GM18517 (cell line): Measurements from ENCODE around the gene RGS19.
A peak's percentile ranks its signal among the peaks of the same experiment; 100 is the strongest.

Source experiments
- ATAC-seq: cut with Tn5 transposase; IDR thresholded peaks from one replicate; pipeline ENCODE4 v1.9.1; 2021; ENCODE audit warnings: mild to moderate bottlenecking, moderate library complexity; ENCODE audit not compliant: unreplicated experiment

Gene RGS19

DNA sequence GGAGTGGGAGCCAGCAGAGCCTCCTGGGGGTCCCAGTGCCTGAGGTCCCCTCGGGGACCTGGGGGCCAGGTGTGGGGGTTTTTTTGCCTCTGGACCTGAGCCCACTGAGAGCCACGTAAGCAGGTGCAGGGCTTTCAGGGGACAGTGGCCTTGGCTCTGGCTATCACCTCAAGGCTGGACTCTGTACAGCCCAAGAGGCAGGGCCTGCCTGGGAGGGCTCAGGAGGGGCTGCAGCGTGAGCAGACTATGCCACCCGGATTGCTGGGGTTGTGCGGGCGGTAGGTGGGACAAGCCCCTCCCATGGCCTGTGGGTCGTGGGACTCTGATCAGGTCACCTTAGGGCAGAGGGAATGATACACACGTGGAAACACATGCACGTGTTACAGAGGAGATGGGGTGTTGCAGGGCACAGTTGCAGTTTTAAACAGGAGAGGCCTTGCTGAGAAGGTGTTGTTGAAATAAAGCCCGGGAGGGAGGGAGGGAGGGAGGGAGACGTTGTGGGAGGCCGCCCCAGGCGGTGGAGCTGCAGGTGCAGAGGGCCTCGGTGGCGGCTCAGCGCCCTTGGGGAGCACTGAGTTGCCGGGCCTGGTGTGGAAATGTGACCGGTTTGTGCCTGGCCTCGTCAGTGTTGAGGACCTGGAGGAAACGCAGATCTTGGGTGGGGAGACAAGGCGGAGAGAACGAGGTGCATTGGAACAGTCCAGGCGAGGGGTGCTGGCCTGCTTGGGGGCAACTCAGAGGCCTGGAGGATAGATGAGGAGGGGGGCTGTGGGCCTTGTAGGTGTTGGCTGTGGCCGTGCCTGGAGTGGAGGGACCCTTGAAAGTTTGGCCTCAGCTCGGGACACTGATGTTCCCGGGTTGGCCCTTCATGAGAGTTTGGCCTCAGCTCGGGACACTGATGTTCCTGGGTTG lies 14.0 kb downstream of the RGS19 start:
- no peak for ATAC-seq

DNA sequence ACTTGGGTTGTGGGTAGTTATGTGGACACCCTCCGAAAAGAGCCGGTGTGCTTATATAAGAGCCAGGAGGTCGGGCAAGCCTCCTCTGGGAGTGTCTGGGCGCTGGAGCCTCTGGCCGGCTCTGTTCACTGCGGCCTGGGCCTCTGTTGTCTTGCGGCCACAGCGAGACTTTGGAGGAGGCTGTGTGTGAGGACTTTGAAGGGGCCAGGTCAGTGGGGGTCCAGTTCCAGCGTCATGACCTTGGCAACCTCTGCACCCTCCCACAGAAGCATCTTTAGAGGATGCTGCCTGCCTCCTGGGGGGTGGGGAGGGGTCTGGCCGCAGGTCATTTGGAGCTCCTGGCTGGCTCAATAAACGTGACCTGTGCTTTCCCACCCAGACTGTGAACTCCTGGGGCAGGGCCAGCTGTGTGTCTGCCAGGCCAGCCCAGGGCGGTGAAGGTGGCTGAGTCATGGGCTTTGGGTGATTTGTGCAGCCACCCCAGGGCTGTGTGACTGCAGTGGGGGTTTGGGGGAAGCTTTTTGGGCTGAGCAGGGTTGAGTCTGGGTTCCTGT lies 15.1 kb downstream of the RGS19 start:
- no peak for ATAC-seq

DNA sequence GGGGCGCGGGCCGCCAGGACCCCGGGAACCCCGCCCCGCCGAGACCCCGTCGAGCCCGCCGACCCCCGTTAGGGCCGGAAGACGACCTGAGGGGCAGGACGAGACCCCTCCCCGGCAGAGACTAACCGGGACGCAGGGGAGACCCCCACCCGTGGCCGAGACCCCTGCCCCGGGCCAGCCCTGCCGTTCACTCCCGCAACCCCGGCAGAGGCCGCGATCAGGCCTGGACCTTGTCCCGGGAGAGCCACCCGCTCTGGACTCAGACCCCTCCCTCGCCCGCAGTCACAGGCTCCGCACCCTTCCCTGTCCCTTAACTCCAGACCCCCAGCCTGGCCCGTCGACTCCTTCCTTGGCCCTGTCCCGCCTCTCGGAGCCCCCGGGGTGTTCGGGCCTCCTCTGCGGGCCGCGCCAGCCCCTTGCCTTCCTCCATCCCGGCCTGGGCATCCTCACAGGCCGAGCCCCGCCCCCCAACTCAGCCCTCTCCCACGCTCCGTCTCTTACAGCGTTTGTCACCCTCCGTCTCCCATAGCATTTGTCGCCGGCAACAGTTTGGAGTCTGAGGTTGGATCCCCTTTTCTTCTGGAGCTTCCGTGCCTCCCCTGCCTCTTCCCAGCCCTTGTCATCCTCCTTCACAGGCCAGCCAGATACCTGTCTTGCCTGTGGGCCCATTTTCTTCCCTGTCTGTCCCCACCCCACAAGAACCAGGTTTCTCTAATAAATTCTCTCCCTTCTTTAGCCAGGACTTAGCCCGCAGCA lies 15.8 kb downstream of the RGS19 start:
- ATAC-seq, result no peak

DNA sequence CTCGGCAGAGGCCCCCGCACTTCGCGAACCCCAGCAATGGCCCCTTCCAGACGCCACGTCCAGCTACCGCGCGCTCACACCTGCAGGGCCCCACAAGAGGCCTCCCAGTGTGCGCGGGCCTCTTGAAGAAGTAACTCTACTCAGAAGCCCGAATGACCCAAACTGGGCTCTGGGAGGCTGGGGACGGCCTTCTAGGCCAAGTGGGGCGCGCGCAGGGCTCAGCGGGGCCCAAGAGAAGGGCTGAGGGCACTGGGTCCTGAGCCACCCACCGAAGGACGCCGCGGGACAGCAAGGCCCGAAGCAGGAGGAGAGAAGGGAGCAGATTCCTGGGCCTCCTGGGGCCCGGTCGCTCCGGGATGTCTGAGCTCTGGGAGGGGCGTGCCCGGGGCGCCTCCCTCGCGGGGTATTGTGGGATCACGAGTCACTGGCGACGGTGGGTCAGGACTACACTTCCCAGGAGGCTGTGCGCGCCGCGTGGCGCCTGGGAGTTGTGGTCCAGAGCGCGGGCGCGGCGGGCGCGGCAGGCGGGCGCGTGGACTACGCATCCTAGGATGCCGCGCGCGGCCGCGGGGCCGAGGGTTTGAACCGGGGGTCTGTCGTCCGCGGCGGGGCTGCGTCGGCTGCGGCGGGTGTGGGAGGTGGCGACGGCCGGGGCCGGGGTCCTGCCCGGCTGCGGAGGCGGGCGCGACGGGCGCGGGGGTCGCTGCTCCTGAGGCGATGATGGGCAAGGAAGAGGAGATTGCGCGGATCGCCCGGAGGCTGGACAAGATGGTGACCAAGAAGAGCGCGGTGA lies 16.5 kb downstream of the RGS19 start, which contains the start of gene TCEA2:
Gene TCEA2, plus strand, starts transcription at position 603 of the 793 bp plus-strand sequence. Its CDS starts 115 bp downstream, at position 718.
- peak; percentile 72 for ATAC-seq

DNA sequence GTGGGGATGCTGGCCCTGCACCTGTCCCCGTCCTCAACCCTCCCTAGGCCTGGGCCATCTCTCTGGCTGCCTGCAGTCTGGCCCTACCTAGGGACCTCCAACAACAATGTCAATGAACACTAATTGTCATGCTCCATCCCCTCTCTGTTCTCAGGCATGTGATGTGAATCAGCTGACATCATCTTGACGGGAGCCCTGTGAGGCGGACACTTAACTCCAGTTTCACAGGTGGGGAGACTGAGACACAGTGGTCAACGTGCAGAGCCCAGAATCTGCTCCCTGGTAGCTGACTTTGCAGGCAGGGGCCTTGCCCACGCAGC lies 17.1 kb downstream of the RGS19 start:
- no peak for ATAC-seq

DNA sequence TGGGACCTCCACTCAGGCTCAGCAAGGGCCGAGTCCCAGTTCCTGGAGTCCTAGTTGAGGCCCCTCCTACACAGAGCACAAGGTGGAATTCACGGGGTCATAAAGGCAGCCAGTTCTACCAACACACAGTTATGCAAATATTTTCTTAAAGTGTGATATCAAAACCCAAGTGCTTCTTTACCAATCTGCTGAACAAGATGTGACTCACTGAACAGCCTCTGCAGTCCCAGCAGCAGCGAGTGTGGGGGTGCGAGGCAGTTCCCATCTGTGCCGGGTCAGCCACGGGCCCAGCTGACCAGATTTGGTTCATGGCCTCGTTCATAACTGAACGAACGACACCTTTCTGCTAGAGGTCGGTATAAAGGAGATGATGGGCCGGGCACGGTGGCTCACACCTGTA lies 20.8 kb downstream of the RGS19 start:
- ATAC-seq, result no peak

DNA sequence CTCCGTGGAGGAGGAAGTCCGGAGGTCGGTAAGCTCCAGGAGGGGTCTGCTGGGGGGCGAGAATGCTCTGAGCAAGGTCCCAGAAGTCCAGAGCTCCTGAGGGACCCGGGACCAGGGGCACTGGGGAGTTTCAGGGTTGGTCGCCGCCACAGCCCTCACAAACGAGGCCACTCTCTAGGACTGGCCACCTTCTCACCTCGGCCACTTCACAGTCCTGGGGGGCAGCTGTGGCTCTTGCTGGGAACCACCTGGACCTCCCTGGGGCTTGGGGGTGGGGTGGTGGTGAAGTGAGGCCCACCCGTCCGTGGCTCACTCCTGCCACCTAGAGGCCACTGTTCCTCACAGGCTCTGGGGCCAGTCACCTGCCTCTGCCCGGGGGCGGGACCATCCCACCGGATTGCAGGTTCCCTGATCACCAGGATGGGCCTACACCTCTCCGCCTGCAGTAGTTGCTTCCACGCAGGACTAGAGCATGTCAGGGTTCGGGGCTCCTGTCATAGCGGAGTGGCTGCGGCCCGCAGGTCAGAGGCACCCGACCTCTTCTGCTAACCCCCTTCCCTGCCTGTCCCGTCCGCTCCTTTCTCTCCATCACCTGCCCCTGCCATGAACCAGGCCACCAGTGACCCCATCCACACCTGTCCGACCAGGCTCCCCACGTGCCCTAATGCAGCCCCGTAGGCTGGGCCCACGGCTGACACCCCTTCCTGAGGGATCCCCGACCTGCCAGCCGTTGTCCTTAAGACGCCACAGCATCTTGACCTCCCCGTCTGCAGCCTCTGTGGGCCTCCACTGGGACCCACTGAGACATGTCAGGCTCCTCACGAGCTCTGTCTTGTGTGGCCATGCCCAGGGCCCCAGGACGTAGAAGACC lies 21.5 kb downstream of the RGS19 start:
- no peak for ATAC-seq

DNA sequence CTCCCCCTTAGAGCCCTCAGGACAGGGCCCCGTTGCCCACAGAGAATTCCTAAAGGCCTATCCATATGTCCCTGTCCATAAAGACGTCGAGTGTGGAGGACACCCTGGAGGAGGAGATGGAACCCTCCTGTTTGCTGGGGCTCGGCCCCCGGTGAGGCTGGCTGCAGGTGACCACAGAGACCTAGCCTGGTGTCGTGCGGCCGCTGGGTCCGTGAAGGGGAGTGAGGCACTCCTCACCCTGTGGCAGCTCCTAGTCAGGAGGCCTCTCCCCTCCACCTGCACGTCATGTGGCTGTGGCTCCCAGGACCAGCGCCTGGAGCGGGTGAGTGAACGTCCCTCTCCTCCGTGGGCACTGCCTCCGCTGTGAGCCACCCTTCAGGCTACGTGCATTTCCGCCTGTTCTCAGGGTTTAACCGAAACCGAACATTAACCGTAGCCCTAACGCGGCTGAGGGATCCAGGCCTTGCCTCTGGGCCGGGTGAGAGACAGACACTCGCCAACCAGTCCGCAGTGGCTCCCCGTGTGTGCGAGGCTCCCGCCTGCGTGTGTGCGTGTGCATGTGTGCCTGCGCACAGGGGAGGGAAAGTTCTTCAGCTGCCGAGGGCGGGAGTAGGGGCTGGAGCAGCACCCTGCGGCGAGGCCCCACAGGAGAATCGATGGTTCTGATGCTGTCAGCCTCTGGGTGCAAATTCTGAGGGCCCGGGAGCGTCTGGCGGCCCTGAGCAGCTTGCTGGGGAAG lies 22.3 kb downstream of the RGS19 start:
- ATAC-seq, result no peak

DNA sequence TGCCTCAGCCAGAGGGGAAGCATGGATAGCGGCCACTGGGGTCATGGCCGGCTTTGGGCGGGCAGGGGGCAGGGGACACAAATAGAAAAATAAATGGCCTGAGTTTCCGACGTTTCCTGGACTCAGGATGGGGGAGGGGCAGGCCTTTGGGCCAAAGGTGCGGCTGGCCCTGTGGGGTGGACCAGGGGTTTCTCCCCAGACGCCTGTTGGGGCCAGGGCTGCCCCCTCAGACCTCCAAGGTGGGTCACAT lies 22.8 kb downstream of the RGS19 start:
- ATAC-seq, result no peak

DNA sequence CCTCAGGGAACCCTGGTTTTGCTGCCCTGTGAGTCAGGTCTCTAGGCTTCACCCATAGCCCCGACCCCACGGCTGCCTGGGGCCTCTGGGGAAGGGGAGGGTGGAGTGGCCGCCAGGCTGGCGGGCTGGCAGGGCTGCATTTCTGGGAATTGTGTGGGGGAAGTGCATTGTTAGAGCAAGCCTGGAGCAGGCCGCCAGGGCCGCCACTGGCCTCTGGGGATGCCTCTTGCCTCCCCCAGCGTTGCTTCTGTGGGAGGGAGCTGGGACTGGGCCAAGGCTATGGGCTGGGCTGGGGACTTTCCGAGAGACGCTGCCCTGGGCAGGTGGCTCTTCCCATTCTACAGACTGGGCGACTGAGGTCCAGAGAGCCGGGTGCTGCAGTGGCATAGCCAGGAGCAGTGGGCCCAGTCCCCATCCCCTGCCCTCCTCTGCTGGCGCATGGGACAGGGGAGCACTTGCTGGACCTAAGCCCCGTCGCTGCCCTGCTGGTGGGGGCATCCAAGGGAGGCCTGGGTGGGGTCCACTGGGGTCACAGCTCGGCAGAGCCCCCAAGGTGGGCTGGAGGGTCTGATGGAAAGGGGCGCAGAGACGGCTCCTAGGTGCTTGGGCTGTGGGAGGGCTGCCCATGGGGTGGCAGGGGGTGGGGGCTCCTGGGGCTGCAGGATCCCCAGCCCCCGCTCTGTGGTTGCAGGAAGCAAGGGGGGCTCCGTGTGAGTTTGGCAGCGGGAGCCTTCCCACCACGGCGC lies 23.3 kb downstream of the RGS19 start:
- no peak for ATAC-seq

DNA sequence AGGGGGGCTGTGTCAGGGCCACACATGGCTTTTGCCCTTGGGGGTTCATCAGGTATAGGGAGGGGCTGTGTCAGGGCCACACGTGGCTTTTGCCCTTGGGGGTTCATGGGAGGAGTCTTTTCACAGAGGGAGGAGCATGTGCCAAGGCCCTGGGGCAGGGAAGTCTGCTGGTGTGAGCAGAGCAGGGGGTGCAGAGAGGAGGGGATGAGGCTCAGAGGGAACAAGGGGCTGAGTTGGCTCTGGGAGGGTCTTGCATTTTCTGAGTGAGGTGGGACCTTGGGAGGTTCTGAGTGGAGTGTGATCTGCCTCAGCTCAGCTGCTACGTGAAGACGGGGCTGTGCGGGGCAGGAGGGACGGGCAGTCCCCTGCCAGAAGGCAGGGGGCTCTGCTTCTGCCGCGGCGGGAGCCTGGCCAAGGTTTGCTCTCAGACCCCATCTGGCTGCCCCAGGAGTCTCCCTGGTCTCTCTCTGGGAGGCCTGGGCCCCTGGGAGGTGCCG lies 23.9 kb downstream of the RGS19 start:
- no peak for ATAC-seq

DNA sequence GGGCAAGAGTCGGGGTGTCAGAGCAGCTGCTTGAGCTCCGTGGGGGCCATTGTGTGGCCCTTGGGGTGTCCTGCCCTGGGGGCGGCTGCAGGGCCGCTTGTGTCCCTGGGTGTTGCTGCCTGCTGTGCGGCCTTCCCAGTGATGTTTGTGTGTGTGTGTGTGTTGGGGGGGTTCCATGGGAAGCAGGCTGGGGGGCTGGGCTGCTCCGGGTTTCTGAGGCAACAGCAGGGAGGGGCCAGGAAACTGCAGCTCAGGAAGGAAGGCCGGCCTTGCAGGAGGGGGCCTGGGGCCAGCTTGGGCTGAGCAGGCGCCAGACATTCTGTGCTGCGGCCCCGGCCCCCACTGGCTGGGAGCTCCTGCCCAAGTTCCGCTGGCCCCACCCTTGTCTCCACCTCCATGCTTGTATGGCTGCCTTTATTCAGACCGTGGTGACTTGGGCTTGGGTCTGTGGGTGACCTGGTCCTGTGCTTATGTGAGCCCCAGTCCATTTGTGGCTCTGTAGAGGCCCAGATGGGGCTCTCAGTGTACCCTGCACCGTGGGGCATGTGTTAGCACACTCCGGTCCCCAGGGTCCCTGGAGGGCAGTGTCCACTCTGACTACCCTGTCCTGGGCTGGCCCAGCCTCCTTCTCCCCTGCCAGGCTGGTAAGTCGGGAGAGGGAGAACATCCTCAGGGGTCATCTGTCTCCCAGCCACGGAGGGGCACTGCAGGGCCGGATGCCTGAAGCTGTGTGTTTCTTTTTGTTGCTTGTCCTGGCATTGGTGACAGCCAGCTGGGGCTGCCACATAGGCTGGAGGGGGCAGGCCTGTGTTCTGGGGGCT lies 25.3 kb downstream of the RGS19 start:
- no peak for ATAC-seq

DNA sequence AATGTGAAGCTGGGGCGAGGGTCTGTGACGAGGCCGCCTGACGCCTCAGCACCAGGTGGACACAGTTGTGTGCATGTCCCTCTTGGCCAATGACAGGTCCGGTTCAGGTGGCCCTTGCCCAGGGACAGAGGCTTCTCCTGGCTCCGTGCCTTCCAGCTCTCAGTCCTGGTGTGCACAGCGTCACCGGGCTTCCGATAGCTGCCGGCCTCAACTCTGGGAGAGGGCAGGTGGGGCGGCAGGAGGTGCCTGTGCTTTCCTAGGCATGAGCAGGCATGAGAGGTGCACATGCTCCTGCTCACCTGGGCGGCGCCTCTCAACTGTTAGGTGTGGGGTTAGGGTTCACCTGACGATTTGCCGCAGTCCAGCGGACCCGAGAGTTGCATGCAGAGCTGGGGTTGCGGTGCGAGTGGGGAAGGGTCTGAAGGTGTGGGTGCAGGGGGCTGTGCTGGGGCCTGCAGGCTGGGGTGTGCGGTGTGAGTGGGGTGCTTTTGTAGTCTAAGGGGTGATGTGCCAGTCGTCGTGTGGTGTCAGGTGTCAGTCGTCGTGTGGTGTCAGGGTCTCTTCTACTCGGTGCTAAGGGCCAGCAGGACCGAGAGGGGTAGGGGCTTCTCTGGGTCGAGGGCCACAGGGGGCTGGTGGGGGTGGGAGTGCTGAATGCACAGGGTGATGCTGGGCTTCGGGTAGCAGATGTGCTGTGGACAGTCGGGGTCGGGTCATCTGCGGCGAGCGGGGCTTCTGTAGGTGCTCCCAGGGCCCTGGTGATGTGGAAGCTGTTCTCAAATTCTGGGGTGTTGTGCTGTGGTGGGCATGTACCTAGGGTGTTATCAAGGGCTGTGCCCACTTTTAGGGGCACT lies 26.1 kb downstream of the RGS19 start:
- ATAC-seq, result no peak

DNA sequence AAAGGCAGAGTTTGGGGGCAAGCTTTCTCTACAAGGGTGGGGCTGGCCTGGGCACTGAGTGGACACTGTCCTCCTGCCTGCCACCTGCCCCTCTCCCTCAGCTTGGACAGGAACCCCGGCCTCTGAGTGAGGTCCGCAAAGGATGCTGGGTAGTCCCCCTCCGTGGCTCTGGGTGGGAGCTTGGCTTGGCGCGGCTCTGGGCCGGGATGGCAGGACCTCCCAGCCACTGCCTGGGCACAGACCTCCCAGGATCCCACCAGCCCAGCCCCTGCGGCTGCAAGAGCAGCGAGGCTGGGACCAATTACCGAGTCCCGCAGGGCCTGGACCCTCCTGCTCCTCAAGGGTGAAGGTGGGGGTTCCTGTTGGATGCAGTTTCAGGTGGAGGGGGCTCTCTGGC lies 27.0 kb downstream of the RGS19 start:
- ATAC-seq, result no peak

DNA sequence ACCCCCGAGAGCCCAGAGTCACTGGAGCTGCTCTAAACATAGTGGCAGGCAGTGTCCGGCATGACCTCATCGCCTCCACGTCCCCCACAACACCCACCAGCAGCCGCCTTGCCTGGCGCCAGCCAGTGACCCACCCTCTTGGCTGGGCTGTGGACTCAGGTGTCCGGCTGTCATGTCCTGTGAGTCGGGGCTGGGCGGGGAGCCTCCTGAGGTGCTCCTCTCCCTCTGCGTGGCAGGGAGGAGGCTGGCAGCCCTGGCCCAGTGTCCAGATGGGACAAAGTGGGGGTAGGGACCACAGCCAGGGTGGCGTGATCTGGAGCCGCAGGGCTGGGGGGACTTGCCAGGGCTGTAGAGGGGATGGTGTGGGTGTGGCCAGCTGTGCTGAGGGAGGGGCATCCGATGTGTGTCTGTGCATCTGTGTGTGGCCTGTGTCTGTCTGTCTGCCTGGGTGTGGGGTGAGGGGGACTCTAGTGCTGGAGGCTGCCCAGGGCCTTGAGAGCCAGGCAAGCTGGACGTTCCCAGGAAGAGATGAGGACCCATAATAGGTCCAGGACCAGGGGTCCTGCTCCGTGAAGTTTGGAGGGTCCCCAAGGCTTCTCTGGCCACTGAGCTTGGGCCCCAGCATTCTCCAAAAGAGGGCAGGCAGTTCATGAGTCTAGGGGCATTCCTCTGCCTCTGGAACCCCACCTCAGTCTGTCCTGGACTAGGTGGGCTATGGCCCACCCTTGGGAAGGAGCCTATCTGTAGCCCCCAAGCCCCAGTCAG lies 27.6 kb downstream of the RGS19 start:
- ATAC-seq, result no peak

DNA sequence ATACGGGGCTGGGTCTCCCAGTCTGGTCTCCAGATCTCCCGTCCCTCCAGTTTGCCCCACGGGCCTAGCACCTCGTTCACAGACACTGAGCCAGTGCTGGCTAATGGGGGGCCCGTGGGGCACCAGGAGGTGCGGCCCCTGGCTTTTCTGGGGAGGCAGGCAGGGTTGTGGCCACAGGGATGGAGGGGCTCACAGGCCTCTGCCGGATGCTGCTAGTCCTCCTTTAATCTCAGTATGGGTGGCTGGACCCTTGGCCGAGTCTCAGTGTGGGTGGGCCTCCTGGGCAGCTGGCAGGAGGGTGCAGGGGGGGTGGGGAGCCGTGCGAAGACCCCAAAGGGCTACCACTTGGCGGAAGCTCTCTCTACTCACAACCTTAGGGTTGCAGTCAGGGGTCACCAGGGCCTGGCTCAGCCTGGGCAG lies 28.3 kb downstream of the RGS19 start:
- ATAC-seq, result no peak
